Activated effector memory CD4-positive, alpha-beta T cell treated with Interleukin-2 at 50 U/mL for 16 hours (primary cell): ENCODE measurements around the gene GPC6.

Source experiments
- DNase-seq: peaks from one replicate; pipeline ENCODE4 v3.0.0-alpha.2; 2020

GPC6 gene

DNA sequence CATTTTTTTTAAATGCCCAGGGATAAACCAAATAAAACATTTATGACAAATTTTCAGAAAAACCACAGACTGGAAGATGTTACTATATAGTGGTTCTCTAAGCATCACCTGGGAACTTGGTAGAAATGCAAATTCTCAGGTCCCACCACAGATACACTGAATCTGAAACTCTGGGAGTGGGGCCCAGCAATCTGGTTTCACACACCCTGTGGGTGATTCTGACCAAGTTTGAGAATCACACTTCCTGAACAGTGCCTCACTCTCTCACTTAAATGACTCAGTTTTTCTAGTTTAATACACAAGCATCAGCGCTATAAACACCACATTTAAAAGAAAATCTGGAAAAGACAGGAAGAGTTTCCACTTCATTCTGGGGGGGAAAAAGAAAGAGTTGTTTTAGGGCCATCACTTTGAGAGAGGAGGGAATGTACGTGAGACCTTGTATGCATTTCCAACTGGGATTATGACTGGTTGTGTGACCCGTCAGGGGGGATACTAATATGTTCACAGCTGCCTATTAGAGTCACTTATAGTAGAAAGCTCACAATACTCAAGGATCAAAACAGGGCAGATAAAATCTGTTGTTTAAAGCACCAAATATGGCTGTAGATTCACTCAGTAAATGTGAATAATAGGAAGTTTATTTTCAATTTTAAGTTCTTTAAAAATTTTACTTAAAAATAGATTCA, 567.7 kb downstream of the GPC6 start:
- no peak for DNase-seq

- DNase-seq = no peak
Observed at GRCh38 chr13:93797463-93797862, 570.9 kb downstream of the GPC6 start.

DNA sequence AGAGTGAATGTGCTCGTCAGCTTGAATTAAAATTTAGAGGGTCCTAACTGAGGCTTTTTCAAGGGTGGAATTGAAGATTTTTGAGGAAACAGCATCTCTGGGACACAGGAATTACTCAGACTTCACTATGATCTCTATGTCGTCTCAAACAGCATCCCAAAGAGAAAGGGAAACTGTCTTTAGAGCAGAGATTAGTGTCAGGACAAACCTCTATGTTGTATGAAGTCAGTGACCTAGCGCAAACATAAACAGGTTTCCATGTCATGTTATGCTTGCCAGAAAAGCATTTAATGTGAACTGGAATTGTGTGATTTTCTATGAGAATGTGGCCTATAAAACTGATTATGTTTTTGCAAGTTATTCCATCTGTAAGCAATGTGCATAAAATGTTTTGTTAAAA, 573.7 kb downstream of the GPC6 start:
- DNase-seq = no peak

DNA sequence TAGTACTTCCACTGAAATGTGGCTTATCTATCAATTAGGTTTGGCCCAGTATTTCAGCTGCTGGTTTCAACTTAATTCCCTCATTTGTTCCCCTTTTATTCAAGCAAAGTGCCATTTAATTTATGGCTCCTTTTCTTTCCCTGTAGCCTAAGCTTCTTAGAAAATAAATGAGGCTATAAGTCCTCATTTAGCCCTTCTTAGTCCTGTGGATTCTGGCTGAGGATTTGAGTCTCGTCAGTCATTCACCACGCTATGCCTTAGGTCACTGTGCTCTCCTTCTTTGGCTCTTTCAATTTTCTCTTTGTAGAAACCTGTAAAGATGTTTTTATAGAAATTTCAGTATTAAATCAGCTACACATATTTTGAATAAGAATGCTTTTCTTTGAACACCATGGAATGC, 579.1 kb downstream of the GPC6 start:
- no peak for DNase-seq

- DNase-seq = no peak
Observed at GRCh38 chr13:93806861-93807260, 580.3 kb downstream of the GPC6 start.

- no peak for DNase-seq
Observed at GRCh38 chr13:93810264-93810663, 583.7 kb downstream of the GPC6 start.

GRCh38 chr13:93811071-93811737, 584.6 kb downstream of the GPC6 start:
- no peak for DNase-seq

DNA sequence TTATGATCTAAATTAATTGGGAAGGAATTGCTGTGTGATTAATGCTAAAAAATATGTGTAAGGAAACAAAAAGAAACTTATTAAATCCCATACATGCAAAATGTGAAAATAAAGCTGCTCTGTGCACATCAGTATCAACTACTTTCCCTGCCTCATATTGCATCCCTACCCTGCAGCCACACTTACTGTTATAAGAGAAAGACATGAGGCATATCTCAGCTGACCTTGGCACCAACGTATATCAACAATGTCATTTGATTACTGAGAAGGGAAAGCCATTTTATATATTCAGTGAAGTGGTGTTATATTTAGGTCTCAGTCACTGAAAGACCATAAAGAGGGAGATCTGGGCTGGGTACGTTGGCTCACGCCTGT, 585.1 kb downstream of the GPC6 start:
- DNase-seq = no peak

GRCh38 chr13:93814658-93815057, 588.1 kb downstream of the GPC6 start:
- no peak for DNase-seq

GRCh38 chr13:93818345-93818744, 591.7 kb downstream of the GPC6 start:
- no peak for DNase-seq

DNA sequence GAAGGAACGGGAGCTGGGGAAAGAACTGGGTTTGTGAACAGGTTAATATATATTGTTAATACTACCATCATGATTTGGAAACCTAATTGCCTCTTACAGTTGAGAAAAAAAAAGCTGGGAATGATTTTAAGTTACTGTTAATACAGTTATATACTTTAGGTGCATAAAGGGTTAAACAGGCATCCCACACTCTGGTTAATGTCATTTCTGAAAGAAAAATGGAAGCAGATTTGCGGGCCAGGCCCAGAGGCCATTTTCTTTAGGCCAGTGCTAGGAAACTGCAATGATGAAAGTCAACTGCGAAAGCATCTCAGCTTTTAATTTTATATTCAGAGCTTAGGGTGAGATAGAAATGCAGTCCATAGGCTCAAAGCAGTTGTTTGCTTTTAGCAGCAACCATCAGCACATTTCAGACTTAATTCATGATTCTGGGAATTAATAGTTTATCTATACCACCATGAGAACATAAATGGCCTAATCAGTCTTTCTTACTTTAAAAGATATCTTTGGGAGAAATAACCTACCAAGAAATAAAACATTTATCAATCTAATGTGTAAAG, 592.8 kb downstream of the GPC6 start:
- DNase-seq = no peak

DNA sequence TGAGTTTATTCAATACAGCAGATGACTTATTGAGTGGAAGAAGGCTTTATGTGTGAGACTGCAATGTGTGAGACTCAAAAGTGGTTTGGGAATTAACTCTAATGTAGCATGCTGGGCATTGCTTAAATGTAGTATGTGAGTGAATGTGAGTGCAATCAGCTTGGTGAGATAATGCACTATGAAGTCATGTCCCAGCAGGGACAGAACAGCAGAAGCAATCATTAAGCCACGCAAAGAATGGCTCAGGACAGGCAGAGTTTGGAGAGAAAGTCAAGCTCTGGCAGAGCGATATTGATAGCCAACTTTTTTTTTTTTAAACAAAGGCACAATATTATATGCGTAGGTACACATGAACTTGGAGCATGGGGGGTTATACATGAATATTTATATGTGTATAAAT, 597.7 kb downstream of the GPC6 start:
- DNase-seq = no peak

DNA sequence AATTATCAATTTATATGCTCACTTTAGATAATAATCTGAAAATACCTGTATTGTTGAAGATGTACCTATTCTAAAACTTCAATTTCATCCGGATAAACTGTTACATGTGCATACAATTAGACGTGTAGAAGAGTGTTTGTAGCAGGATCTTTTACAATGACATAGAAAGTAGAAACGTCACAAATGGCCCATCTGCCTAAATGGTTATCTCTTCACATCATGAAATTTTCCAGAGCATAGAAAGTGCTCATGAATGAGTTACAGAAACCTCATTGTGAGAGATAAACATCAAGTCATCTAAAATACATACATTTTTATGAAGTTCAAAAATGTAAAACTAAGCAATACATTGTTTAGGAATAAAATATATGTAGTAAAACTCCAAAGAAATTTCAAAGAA, 607.4 kb downstream of the GPC6 start:
- DNase-seq = no peak

DNA sequence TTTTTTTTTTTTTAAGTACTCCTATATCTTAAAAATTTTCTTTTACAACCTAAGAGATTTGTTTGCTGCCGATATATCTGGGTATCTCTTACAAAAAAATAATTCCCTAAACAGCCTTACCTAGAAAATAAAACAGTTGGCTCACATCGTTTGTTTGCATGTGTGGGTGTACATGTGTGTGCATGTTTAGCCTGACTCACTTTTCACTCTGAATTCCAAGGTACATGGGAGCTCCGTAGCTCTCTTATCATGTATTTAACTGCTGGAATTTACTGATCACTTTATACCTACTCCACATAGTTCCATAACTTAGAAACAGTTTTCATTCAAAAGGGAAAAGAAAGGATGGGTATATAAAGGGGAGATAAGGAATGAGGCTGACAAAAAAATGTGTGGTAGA, 616.5 kb downstream of the GPC6 start:
- no peak for DNase-seq

DNA sequence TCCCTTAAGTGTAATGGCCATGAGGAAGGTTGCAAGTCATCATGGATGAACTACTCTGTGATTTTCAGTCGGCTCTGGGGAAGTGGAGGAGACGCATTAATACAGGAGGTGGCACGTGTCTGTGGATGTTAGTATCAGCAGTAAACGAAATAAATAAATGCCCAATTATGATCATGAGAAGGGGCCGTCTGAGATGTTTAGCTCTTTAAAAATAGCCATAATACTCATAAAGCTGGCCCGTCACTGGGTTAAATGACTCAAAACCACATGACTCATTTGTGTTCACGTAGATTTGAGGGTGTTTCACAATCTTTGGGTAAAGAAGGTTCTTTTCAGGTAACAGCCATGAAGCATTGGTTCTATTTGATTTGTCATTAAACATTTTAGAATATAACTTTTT, 620.6 kb downstream of the GPC6 start:
- no peak for DNase-seq

GRCh38 chr13:93848247-93848646, 621.6 kb downstream of the GPC6 start:
- no peak for DNase-seq

- DNase-seq = no peak
Observed at GRCh38 chr13:93851236-93851635, 624.6 kb downstream of the GPC6 start.

DNA sequence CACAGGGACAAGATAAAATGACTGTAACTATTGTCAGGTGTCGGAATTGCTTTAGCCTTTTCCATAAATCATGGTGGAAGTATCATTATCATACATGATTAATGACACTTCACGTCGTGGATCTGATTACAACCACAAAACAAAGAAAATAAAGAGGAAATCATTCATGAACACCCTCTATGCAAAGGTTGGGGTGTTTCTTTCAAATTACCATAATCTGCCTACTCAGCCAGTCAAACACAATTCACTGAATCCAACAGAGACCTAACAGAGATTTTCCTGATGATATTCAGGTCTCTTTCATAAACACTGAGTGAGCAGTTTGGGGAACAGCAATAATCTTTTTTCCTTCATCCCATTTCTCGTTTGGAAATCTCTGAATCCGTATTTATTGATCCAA, 627.3 kb downstream of the GPC6 start:
- no peak for DNase-seq

GRCh38 chr13:93857126-93857525, 630.5 kb downstream of the GPC6 start:
- DNase-seq = no peak

- no peak for DNase-seq
Observed at GRCh38 chr13:93859716-93860115, 633.1 kb downstream of the GPC6 start.

DNA sequence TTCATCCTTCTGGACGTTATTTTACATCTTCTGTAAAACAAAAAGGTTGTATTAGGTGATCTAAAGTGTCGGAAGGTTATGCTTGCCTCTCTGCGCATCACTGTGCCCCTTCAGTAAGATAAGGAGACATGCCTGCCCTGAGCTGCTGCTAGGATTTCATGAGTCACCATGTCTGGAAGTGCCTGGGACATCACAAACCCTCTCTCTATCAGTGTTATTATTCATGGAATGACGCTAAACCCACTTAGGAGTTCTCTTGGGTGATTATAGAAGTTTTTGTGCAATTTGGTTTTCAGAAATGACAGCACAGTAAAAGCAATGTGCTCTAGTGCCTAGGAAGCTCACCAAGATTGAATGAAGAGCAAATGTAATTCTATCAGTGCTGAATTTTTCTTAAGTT, 635.2 kb downstream of the GPC6 start:
- DNase-seq = no peak

DNA sequence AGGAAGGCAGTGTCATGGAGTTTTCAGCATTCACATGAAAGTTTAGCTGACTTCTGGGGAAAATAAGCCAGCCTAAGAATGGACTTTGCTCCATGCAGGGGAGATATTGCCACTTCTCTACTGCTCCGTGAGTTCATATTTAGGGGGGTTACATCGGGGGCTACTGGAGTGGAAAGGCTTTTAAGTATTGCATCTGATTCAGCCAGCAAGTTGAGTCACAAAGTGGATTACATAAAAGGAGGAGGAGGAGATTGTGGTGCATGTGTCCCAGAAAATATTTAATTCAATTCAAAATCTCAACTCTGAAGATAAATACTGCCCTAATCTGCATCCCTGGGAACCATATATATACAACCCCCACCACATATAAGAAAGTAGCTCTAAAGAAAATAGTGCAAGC, 635.7 kb downstream of the GPC6 start:
- DNase-seq = no peak

DNA sequence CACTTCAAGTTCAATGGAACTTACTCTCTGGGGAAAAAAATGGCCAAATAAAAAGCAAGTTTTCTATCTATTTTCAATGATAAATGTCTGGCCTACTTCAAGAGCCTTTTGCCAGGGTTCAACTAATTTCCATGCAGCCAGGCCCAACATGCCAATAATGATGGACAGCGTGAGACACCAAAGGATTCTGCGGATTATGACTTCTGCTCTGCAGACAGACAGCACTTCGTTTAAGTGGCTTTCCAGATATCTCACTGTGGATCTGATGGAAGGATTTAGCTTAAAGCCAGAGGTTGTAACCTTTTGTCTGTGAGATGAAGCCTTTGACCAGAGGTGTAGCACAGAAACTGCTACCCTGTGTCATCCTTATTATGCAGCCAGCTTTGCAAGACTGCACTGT, 638.6 kb downstream of the GPC6 start:
- DNase-seq = no peak

DNA sequence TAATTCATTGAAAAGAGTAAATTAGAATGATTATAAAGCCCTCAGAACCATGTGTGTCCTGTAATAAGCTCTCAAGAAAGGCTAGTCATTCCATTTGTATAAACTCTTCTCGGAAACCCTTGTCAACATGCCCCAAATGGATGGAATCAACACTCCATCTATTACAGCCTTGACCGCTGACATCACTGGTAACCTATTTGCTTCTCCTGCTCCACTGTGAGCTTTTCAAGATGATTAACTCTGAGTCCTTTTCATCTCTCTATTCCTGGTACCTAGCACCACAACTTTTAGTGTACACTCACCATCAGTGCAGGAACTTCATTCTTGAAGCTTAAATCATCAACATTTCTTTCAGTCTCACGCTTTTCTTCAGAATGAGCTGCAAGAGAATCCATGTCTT, 640.9 kb downstream of the GPC6 start:
- no peak for DNase-seq

DNA sequence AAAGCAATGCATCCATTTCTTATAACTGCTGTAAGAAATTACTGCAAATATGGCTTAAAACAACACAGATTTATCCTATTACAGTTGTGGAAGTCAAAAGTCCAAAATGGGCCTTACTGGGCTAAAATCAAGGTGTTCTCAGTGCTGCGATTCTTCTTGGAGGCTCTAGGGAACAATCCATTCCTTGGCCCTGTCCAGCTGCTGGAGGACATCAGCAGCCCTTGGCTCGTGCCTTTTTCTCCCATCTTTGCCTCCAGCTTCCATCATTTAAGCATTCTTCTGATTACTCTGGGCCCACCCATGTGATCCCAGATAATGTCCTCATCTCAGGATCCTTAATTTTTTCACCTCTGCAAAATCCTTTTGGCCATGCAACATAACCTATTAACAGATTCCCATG, 645.8 kb downstream of the GPC6 start:
- no peak for DNase-seq
